HFFc6 (cell line): ENCODE data around the gene CDH6. TPM values are rescaled to one million over a fixed set of nuclear protein-coding genes. Genes with fewer than 3 reads are reported as not detected.

Source experiments
- DNase-seq: peaks from one replicate; pipeline ENCODE4 v3.0.0-alpha.2; 2018
- H3K27ac Mint-ChIP-seq: 2 replicates; pipeline ENCODE4 v1.8.0; 2020; ENCODE audit warnings: mild to moderate bottlenecking, mixed read lengths
- H3K27me3 Mint-ChIP-seq: 2 replicates; pipeline ENCODE4 v1.8.0; 2021; ENCODE audit warnings: mild to moderate bottlenecking, moderate library complexity, mixed read lengths; ENCODE audit not compliant: insufficient read depth
- H3K36me3 Mint-ChIP-seq: 2 replicates; pipeline ENCODE4 v1.8.0; 2021; ENCODE audit warnings: low read depth, mixed read lengths
- H3K4me1 Mint-ChIP-seq: 2 replicates; pipeline ENCODE4 v1.8.0; 2020; ENCODE audit warnings: low read depth, mixed read lengths
- H3K4me3 Mint-ChIP-seq: 2 replicates; pipeline ENCODE4 v1.8.0; 2020; ENCODE audit warnings: mild to moderate bottlenecking, moderate library complexity, mixed read lengths
- H3K9me3 Mint-ChIP-seq: 2 replicates; pipeline ENCODE4 v1.8.0; 2020; ENCODE audit warnings: mild to moderate bottlenecking, mixed read lengths
- total RNA-seq, 6 experiments: library from RNA; stranded (reverse); fragmentation: NEBNext Ultra II Directional; extraction: Animal tissue kit (Norgen Biotek cat#: 25700); gene quantifications; 2 replicates in 1 of 6; 3 replicates in 5 of 6; pipeline ENCODE4 v1.2.3, GENCODE V29; 2021
- TF ChIP-seq, protein P1 (sequence below): fragments of 200-600 bp; sonication (generic); IDR thresholded peaks from 2 replicates; pipeline ENCODE4 v1.5.0; 2021; ENCODE audit warnings: antibody characterized with exemption, mild to moderate bottlenecking

Gene CDH6
- total RNA-seq, 6 experiments from 2014 or later = 0.26 to 6.6 (median 5.0) TPM

DNA sequence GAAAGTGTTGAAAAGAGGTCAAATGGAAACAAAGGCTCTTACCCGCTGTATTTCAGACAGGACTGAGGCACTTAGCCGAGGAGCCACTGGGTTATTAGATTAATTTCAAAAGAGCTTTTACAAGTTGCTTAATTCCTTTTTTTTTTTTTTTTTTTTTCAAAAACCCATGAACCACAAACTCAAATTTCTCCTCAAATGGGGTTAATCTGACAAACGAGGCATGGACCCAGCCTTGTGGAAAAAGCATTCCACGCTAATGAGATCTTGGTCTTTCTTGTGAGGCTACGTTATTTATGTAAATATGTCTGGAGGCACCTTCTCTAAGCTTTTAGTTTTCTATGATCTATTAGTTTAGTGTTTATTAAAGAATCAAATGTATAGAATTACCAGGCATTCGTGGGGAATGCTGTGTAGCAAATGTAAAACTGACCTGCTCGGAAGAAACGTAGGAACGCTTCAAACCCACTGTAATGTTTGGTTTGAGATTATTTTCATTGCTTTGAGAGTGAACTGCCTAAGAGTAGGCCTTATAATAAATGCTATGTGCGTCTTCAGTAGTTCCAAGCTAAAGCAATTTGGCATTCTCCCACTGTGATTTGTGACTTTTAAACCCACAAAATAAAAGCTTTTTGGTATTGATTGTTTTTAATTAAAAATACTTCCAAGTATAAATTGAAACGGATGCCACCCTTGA, 134.7 kb downstream of the CDH6 start:
- TF ChIP-seq, protein P1, sequence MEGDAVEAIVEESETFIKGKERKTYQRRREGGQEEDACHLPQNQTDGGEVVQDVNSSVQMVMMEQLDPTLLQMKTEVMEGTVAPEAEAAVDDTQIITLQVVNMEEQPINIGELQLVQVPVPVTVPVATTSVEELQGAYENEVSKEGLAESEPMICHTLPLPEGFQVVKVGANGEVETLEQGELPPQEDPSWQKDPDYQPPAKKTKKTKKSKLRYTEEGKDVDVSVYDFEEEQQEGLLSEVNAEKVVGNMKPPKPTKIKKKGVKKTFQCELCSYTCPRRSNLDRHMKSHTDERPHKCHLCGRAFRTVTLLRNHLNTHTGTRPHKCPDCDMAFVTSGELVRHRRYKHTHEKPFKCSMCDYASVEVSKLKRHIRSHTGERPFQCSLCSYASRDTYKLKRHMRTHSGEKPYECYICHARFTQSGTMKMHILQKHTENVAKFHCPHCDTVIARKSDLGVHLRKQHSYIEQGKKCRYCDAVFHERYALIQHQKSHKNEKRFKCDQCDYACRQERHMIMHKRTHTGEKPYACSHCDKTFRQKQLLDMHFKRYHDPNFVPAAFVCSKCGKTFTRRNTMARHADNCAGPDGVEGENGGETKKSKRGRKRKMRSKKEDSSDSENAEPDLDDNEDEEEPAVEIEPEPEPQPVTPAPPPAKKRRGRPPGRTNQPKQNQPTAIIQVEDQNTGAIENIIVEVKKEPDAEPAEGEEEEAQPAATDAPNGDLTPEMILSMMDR = no peak
- H3K9me3 Mint-ChIP-seq = no peaks in the 10 kb centered on the region
- H3K4me1 Mint-ChIP-seq = peaks cover 17% of the 10 kb centered on the region
- no peak for DNase-seq
- H3K4me3 Mint-ChIP-seq = no peak overlapping the region
- no peak overlapping the region for H3K27ac Mint-ChIP-seq
- no peaks in the 10 kb centered on the region for H3K36me3 Mint-ChIP-seq
- H3K27me3 Mint-ChIP-seq = no peaks in the 10 kb centered on the region

GRCh38 chr5:31329715-31330114, 136.2 kb downstream of the CDH6 start:
- no peaks in the 10 kb centered on the region for H3K9me3 Mint-ChIP-seq
- H3K36me3 Mint-ChIP-seq = no peaks in the 10 kb centered on the region
- DNase-seq = peak; percentile 7
- TF ChIP-seq, protein P1 = no peak; the same call in 1 of the 2 replicates
- peaks cover 17% of the 10 kb centered on the region for H3K4me1 Mint-ChIP-seq
- no peak overlapping the region for H3K27ac Mint-ChIP-seq
- H3K27me3 Mint-ChIP-seq = no peaks in the 10 kb centered on the region
- H3K4me3 Mint-ChIP-seq = no peak overlapping the region

DNA sequence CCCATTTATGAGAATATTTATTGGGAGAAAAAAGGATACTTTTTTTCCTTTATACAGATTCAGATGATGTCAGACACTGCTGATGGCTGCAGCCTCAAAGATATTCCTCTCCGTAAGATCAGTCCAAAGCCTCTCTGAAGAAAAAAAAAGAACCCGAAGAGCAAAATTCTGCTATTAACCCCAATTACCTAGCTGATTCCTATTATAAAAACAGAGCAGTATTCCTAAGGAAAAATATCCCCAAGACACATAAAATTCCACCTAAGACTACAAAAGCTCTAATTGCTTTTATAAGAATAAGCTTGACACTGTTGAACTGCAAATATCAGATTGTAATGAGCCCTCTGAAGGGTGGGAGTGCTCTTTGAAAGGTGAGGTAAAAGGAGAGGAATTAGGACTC, 138.7 kb downstream of the CDH6 start:
- Mint-ChIP-seq H3K4me1 (peaks cover 17% of the 10 kb centered on the region), H3K4me3 (no peak overlapping the region), H3K27me3 (no peaks in the 10 kb centered on the region), H3K27ac (no peak overlapping the region), H3K36me3 (no peaks in the 10 kb centered on the region), H3K9me3 (no peaks in the 10 kb centered on the region)
- no peak for DNase-seq
- TF ChIP-seq, protein P1 = no peak

DNA sequence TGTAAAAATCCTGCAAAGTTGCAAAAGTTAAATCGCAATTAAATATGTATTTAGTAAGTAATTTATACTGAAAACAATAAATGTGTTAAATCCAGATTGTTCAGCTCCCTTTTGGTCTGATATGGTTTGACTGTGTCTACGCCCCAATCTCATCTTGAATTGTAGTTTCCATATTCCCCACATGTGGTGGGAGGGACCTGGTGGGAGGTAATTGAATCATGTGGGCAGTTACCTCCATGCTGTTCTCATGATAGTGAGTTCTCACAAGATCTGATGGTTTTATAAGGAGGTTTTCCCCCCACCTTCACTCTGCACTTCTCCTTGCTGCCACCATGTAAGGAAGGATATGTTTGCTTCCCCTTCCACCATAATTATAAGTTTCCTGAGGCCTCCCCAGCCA, 140.0 kb downstream of the CDH6 start:
- H3K36me3 Mint-ChIP-seq = no peaks in the 10 kb centered on the region

DNA sequence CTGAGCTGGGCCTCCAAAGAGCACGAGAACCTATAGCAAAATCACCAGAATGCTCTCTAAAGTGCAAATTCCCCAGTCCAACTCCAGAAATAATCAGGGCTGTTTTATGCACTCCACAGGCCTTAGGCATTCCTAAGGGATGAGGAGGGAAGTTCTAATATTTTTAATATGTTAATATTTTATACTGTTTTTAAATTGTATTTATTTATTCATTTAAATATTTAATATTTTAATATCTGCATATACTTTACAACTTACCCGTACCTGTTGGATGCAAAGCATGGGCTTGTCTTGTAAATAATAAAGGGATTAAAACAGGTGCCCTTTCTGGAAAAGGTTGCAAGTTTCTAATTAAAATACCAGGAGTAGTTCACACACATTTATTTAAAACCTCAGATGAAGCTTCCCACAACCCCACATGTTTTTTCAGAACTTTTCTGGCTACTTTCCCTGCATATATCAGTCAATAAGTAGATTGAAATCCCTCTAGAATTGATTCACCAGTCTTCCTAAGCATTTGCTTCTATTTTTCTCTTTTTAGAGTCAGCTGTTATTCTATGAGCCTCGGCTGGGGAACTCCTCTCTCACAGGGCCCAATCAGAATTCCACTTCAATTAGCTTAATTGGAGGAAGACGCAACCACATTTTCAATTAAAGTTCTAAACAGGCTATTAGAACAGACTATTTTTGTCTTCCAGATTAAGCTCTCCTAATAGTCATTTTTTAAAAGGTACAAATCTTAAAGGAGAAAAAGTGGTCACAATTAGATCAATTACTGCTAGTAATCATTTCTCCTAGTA, 140.8 kb downstream of the CDH6 start:
- no peak for DNase-seq
- Mint-ChIP-seq H3K4me3 (no peak overlapping the region), H3K9me3 (no peaks in the 10 kb centered on the region), H3K27ac (no peak overlapping the region), H3K36me3 (no peaks in the 10 kb centered on the region), H3K4me1 (peaks cover 6% of the 10 kb centered on the region), H3K27me3 (peaks cover under 1% of the 10 kb centered on the region; the same call in 1 of the 2 replicates)
- TF ChIP-seq, protein P1 = no peak

More for the DNA sequence above, 140.0 kb downstream of the CDH6 start:
- Mint-ChIP-seq H3K4me3 (no peak overlapping the region), H3K9me3 (no peaks in the 10 kb centered on the region), H3K27ac (no peak overlapping the region), H3K27me3 (no peaks in the 10 kb centered on the region), H3K4me1 (peaks cover 6% of the 10 kb centered on the region)
- TF ChIP-seq, protein P1 = no peak
- no peak for DNase-seq
